Measurements from ENCODE around the gene OR10H5. TPM values are rescaled to one million over a fixed set of nuclear protein-coding genes. Genes with fewer than 3 reads are reported as not detected.
A peak's percentile ranks its signal among the peaks of the same experiment; 100 is the strongest.

OR10H5 gene
- total and polyA plus RNA-seq, 2 of the 13 experiments (the other 11 are each of a cell fraction or from before 2014, with no cell fraction given), result not detected

GRCh38 chr19:15810335-15810734 lies 22.9 kb downstream of the OR10H5 start:
- no peak for FAIRE-seq
- H3K27me3 ChIP-seq (ENCODE audit: control insufficient read depth in 1 of 2, insufficient read depth in 2 of 2, low read length in 2 of 2), result no peaks in the 10 kb centered on the region; a peak in 1 of 5 replicates
- no peak overlapping the region for H3K27ac ChIP-seq (ENCODE audit: extremely low read length, insufficient read depth, low read length)
- H4K20me1 ChIP-seq (ENCODE audit: insufficient read depth, low read length), result no peaks in the 10 kb centered on the region
- H2AFZ ChIP-seq (ENCODE audit: low read length), result no peak overlapping the region
- ChIA-PET POLR2A (no interaction called here), CTCF (ENCODE audit: low intra/inter-chr PET ratio, low total read pairs) (interaction anchor here (0.6 to 1.3 kb wide), 2 partner anchors 48 to 179 kb away, joined by 3 to 7 read pairs; no protein-coding TSS in a partner anchor)
- H3K4me1 ChIP-seq (ENCODE audit: insufficient read depth, low read length), result no peaks in the 10 kb centered on the region
- no peak overlapping the region for H3K4me2 ChIP-seq (ENCODE audit: low read depth, low read length)
- no peaks in the 10 kb centered on the region for H3K36me3 ChIP-seq (replicated peaks in 1 of 2; ENCODE audit: control insufficient read depth in 1 of 2, insufficient read depth in 2 of 2, low read length in 2 of 2)
- no peaks in the 10 kb centered on the region for H3K9me3 ChIP-seq (ENCODE audit: low read length)
- H3K9ac ChIP-seq (ENCODE audit: insufficient read depth, low read depth, low read length), result no peak overlapping the region
- in situ Hi-C loops (cut with HindIII; ENCODE audit: extremely low pct_ligation_motif_present, low pct_unique_long_range_greater_than_20kb) (no loop called here), intact Hi-C loops (cut with micrococcal nuclease; ENCODE audit: unreplicated experiment) (no loop called here)
- no TSS peak for BruUV-seq (replicated peaks)
- H3K4me3 ChIP-seq (replicated peaks in 1 of 3; ENCODE audit: insufficient read depth in 1 of 3, low read depth in 2 of 3, low read length in 3 of 3), result no peak overlapping the region
- H3K79me2 ChIP-seq (ENCODE audit: insufficient read depth, low read length), result no peaks in the 10 kb centered on the region
- no peak; the same call in 2 of the 3 replicates for ATAC-seq
- 7% methylated on average over 7 of the region's 7 CpGs for WGBS (ENCODE audit: low lambda C conversion rate)
- TF ChIP-seq MEF2D (CRISPR knock-in tag; IDR thresholded peaks at IDR 0.05), result no peak
- peak; percentile 62 for TF ChIP-seq STAG1 (CRISPR knock-in tag; IDR thresholded peaks at IDR 0.05)
- peak; percentile 57 for TF ChIP-seq CTCF (CRISPR knock-in tag; IDR thresholded peaks at IDR 0.05)
- no peak for TF ChIP-seq ZNF180 (CRISPR knock-in tag; IDR thresholded peaks at IDR 0.05; ENCODE audit: borderline replicate concordance, low read depth)
- no peak for TF ChIP-seq DRAP1 (CRISPR knock-in tag; IDR thresholded peaks at IDR 0.05)
- no peak for TF ChIP-seq KDM5A (IDR thresholded peaks at IDR 0.05; ENCODE audit: borderline replicate concordance, low read length)
- TF ChIP-seq REL (CRISPR knock-in tag; conservative IDR thresholded peaks at IDR 0.05), result no peak
- TF ChIP-seq SMC3 (IDR thresholded peaks at IDR 0.05; ENCODE audit: low read length), result peak; percentile 12; the same call in 1 of the 2 replicates
- no peak for TF ChIP-seq AFF4 (CRISPR knock-in tag; IDR thresholded peaks at IDR 0.05)
- no peak for TF ChIP-seq ZC3H4 (CRISPR knock-in tag; IDR thresholded peaks at IDR 0.05; ENCODE audit: borderline replicate concordance)
- peak; percentile 24 for DNase-seq (ENCODE audit: low spot score)
